ENCODE data around the gene ANKZF1.
"Not testable (repeated sequence)": the region's sequence is repeated elsewhere in the genome, so short reads cannot be mapped to it uniquely, and the experiment has no call there.

The ANKZF1 gene

GRCh38 chr2:219229305-219230058, at the start of gene ANKZF1, which contains the start of gene ATG9A:
ANKZF1 (plus strand) TSS chr2:219229806; CDS start chr2:219230258, 452 bp downstream.
ATG9A (minus strand) TSS chr2:219229636; CDS start chr2:219228024, 1,612 bp downstream.
- peak; percentile 78 to 99 (median 96) for DNase-seq (ENCODE audit: low read depth in 4 of 4, low spot score in 1 of 4)

- DNase-seq (ENCODE audit: low read depth in 4 of 4, low spot score in 1 of 4): no peak
Measured at GRCh38 chr2:219180961-219181360, 48.6 kb upstream of the ANKZF1 start.

GRCh38 chr2:219181531-219181930, 48.1 kb upstream of the ANKZF1 start:
- DNase-seq (ENCODE audit: low read depth in 4 of 4, low spot score in 1 of 4): no peak

GRCh38 chr2:219182331-219183150, 47.1 kb upstream of the ANKZF1 start:
- no peak for DNase-seq (ENCODE audit: low read depth in 4 of 4, low spot score in 1 of 4)

GRCh38 chr2:219183151-219183772, 46.3 kb upstream of the ANKZF1 start:
- no peak for DNase-seq (ENCODE audit: low read depth in 4 of 4, low spot score in 1 of 4)

GRCh38 chr2:219184121-219184520, 45.5 kb upstream of the ANKZF1 start:
- DNase-seq (ENCODE audit: low read depth in 4 of 4, low spot score in 1 of 4): no peak

- no peak for DNase-seq (ENCODE audit: low read depth in 4 of 4, low spot score in 1 of 4)
Measured at GRCh38 chr2:219186754-219187456, 42.7 kb upstream of the ANKZF1 start.

GRCh38 chr2:219197388-219197787, 32.2 kb upstream of the ANKZF1 start:
- no peak for DNase-seq (ENCODE audit: low read depth in 4 of 4, low spot score in 1 of 4)

GRCh38 chr2:219198974-219199373, 30.6 kb upstream of the ANKZF1 start:
- no peak for DNase-seq (ENCODE audit: low read depth in 4 of 4, low spot score in 1 of 4)

- DNase-seq (ENCODE audit: low read depth in 4 of 4, low spot score in 1 of 4): no peak
Measured at GRCh38 chr2:219199470-219200211, 30.0 kb upstream of the ANKZF1 start.

GRCh38 chr2:219200502-219201326, 28.9 kb upstream of the ANKZF1 start:
- not testable (repeated sequence) for DNase-seq (ENCODE audit: low read depth in 4 of 4, low spot score in 1 of 4)

GRCh38 chr2:219201331-219201730, 28.3 kb upstream of the ANKZF1 start:
- not testable (repeated sequence) for DNase-seq (ENCODE audit: low read depth in 4 of 4, low spot score in 1 of 4)

GRCh38 chr2:219204425-219205164, 25.0 kb upstream of the ANKZF1 start:
- DNase-seq (ENCODE audit: low read depth in 4 of 4, low spot score in 1 of 4): no peak

- DNase-seq (ENCODE audit: low read depth in 4 of 4, low spot score in 1 of 4): no peak
Measured at GRCh38 chr2:219205165-219205538, 24.5 kb upstream of the ANKZF1 start.

- no peak for DNase-seq (ENCODE audit: low read depth in 4 of 4, low spot score in 1 of 4)
Measured at GRCh38 chr2:219205981-219206327, 23.7 kb upstream of the ANKZF1 start.

- DNase-seq (ENCODE audit: low read depth in 4 of 4, low spot score in 1 of 4): peak; percentile 91 to 92 (median 92)
Measured at GRCh38 chr2:219206328-219207133, 23.1 kb upstream of the ANKZF1 start, which contains the start of gene ZFAND2B. ZFAND2B (plus strand) TSS chr2:219206782; CDS start chr2:219206988, 206 bp downstream.

- no peak for DNase-seq (ENCODE audit: low read depth in 4 of 4, low spot score in 1 of 4)
Measured at GRCh38 chr2:219207134-219207883, 22.3 kb upstream of the ANKZF1 start.

Measured in stimulated activated CD4-positive, alpha-beta T cell treated with anti-CD3 and anti-CD28 coated beads, Interleukin-1b, Interleukin-23, amount 100 ng/mL, for 24 hours (primary cell).